ENCODE measurements around the gene MFSD11.
"Not testable (repeated sequence)": the region's sequence is repeated elsewhere in the genome, so short reads cannot be mapped to it uniquely, and the experiment has no call there.

MFSD11 gene

DNA sequence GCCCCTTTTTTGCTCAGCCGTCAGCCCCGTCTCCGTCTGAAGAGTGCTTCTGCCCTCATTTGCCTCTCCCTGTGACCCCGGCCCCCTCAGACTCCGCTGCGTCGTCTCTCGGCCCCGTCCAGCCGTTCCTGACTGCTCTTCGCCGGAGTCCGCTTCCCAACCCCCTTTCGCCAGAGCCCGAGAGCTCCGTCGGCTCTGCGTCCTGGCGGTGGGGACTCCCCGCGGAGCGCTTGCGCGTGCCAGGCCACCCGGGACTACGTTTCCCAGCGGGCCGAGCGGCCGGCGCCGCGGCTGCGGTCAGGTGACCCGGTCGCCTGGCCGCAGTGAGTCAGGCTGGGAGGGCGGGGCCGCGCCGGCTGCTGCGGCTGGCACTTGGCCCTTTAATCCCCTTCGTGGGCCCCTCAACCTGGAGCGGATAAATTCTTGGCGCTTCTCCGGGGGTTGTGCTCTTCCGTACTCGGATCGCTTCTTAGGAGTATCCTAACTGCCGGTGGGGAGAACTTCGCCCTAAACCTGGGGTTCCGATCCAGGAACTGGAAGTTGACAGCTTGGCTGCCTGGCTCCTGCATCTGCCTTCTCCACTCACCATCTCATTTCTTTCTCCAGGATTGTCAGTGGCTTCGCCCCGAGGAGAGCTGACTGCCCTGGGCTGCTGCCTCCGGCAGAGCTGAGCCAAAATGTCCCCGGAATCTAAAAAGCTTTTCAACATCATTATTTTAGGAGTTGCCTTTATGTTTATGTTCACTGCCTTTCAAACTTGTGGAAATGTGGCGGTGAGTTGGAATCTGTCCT is at the start of gene MFSD11:
TSS of gene MFSD11 (plus strand) at position 444 of the 792 bp plus-strand sequence. CDS start at position 678, 234 bp downstream.
- DNase-seq, result peak; percentile 81 to 88

DNA sequence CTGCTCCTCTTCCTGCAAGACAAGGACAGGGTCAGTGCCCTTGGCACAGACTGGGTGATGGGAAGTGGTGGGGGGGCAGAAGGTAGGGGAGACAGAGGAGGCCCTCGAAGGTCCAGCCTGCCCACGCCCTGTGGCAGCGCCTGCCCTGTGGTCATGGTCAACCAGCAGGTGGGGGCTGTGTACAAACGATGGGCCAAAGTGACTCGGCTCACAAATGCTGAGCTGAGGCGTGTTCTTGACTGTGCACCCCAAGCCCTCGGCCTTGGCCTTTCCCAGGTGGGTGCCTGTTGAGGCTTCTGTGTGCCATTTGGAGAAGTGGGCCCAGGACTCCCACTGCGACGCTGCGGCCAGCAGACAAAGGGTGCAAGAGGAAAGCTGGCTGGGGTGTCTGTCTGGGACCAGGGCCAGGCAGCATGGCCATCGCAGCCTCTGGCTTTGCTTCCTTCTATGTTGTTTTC is 49.7 kb upstream of the MFSD11 start:
- no peak for DNase-seq

- no peak for DNase-seq
Measured at GRCh38 chr17:76689859-76690258, 48.1 kb upstream of the MFSD11 start.

DNA sequence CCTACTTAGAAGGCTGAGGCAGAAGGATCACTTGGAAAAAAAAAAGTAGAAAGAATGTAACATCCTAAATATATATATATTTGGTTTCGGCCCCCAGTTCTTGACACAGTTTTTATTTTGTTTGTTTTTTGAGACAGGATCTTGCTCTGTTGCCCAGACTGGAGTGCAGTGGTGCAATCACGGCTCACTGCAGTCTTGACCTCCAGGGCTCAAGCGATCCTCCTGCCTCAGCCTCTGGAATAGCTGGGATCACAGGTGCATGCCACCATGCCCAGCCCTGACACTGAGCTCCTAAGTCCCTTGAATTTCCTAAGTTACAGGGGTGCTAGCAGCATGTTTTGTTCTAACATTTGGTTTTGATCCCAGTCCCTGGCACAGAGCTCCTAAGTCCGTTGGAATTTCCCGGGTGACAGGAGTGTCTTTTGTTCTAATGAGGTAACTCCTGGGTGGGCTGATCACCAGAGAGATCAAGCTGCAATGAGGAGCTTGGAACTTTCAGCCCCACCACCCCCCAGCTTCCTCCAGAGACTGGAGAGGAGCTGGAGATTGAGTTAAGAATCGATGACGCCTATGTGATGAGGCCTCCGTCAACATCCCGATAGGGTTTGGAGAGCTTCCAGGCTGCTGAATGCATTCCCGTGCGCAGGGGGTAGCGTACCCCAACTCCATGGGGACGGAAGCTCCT is 47.2 kb upstream of the MFSD11 start:
- no peak for DNase-seq

GRCh38 chr17:76691379-76692191 is 46.3 kb upstream of the MFSD11 start:
- DNase-seq, result no peak

DNA sequence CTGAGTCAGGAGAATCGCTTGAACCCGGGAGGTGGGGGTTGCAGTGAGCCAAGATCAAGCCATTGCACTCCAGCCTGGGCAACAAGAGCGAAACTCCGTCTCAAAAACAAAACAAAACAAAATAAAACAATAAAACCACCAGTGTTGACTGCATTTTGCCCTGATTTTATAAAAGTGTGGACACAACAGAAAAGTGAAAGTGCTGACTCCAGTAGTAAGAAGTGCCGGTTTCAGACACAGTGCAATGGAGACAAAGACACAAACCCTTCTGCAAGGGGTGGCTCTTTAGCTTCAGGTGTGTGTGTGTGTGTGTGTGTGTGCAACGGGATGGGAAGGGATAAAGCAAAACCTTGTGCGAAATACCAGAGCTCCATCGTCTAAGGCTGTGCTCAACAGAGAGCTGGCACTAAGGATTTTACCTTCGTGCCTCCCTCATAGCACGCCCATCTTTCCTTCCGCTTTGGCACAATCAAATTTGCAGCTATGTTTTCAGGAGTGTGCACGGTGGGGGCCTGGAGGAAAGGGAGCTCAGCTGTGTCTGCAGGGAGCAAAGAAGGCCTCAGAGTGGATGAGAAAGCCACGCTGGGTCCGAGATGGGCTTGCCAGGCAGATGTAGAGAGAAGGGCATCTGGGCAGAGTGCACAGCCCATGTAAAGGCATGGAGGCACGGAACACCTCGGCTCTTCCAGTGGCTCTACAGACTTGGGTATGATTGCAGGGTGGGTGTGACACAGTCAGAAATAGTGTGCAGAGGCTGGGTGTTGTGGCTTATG is 42.7 kb upstream of the MFSD11 start:
- no peak for DNase-seq

GRCh38 chr17:76696763-76697701 is 40.9 kb upstream of the MFSD11 start:
- DNase-seq, result no peak

DNA sequence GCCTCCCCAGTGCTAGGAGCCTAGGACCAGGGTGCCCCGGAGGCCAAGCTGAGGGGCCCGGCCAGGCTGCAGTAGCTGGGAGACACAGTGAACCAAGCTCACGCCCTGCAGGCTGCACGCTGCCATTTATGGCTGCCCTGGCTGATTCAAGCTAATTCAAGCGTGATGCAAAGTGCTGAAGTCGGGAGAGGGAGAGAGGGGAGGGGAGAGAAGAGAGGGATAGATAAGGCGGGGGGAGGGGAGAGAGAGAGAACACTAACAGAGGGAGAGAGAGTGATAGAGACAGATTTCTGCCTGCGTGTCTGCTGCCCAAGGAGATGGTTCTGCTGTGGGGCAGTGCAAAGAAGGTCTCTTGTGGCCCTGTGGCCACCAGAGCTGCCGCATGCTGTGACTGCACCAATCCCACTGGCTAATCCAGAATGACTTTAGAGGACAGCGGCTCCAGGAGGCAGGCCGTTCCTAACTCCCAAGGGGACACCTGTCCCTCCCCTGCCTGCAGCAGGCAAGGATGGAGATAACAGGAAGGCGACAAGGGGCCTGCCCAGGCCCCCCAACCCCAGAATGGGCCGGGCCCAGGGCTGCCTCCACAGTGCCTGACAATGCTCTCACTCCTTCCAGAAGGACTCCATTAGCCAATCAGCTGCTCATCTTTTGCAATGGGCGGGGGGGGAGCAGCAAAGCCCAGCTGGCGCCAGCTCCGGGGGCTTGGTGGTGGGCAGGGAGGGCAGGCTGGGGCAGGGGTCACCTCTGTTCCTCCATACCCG is 40.0 kb upstream of the MFSD11 start:
- DNase-seq, result no peak

GRCh38 chr17:76698466-76698977 is 39.4 kb upstream of the MFSD11 start:
- not testable (repeated sequence) for DNase-seq

DNA sequence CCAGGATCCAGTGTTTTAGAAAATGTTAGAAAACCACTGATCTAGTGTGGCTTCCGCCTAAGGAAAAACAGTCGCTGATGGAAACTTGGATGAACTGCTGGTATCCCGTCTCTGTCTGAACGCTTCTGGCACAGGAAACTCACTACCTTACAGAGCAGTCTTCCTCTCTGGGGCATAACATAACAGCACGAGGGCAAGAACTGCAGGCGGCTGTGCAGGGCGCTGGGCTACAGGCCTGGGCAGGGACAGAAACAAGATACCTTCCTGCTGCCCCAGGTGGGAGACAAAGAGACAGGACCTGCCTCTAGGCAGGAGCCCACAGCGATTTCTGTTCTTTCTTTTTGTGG is 37.7 kb upstream of the MFSD11 start:
- no peak for DNase-seq

GRCh38 chr17:76700617-76701470 is 37.1 kb upstream of the MFSD11 start:
- DNase-seq, result no peak

DNA sequence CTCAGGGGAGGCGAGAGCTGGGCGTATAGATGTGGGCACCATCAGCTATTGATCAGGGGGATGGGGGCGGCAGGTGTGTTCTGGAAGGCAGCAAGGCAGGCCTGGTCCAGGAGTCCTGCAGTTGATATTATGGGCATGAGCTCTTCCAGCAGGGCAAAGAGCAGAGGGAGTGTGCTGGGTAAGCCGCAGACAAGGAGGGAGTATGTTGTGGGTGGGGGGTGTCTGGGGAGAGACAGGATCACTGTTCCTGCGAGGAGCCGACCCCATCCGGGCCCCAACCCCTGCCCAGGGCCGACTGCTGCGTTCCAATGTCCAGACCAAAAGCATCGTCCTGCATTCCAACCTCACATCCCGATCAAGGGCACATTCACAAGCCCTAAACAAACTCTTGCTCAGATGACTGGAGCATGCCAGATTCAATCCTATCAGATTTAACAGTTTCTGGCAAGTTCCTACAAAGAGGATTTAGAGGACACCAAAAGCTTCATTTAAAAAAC is 36.4 kb upstream of the MFSD11 start:
- no peak for DNase-seq

DNA sequence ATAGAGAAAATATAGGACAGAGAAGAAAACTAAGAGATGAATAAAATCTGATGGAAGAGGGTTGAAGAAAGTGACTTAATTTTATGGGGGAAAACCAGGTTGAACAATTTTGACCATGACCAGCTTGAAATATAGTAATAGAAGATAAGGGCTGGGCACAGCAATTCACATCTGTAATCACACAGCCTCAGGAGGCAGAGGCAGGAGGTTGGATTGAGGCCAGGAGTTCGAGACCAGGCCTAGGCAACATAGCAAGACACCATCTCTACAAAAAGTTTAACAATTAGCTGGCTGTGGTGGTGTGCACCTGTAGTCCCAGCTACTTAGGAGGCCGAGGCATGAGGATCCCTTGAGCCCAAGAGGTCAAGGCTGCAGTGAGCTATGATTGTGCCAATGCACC is 35.8 kb upstream of the MFSD11 start:
- no peak for DNase-seq

GRCh38 chr17:76702941-76703637 is 34.8 kb upstream of the MFSD11 start:
- DNase-seq, result no peak

- no peak for DNase-seq
Measured at GRCh38 chr17:76704805-76705204, 33.1 kb upstream of the MFSD11 start.

DNA sequence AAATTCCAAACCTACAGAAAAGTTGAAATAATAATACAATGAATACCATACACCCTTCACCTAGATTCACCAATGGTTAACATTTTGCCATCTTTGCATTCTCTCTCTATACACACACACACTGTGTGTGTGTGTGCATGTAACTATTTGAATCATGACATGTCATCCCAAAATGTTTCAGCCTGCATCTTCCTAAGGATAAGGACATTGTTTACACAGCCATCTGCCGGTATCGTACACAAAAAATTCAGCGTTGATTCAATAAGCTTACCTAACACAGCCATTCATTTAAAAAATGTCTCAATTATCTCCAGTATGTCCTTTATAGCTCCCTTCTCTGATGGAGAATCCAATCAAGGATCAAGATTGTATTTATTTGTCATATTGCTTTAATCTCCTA is 31.1 kb upstream of the MFSD11 start:
- DNase-seq, result no peak

DNA sequence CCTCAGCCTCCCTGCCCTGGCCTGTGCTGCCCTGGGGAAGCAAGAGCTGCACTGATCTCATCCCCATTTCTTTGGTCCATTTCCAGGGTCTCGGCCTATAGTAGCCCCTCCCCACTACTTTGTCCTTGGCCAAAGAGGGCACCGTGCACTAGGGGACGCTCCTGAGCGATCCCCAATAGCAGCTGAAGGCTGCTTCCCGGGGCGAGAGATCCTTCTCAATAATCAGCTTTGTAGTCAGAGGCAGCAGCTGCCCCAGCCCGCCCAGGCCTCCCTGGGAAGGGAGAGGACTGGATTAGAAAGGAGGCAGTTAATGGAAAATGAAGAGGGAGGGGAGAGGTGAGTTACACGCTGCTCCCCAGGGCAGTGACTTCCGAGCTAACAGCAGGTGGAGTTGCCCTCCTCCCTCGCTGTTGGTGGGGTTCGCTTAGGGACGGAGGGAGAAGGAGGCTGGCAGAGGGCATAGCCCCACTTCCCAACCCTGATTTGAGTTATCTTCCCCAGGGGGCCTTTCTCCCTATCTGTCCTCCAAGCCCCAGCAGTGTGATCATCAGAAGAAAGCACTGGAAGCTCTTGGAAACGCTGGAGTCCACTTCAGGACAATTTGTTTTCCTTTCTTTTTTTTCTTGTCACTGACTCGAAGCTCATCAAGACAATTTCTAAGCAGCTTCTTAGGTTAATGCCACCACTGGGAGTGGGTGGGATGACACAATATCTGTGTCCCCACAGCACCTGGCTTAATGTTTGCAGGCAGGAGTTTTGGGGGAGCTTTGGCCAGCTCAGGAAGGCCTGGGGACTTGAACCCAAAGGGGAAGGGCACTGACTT is 29.7 kb upstream of the MFSD11 start:
- no peak for DNase-seq
